ENCODE data around the gene TTC34.

Gene TTC34

GRCh38 chr1:2812939-2813653, 11.6 kb upstream of the TTC34 start:
- no peak for DNase-seq (ENCODE audit: low read depth in 3 of 3, low spot score in 1 of 3)

- DNase-seq (ENCODE audit: low read depth in 3 of 3, low spot score in 1 of 3), result no peak
Observed at GRCh38 chr1:2812136-2812535, 10.6 kb upstream of the TTC34 start.

GRCh38 chr1:2811533-2811918, 10.0 kb upstream of the TTC34 start:
- no peak for DNase-seq (ENCODE audit: low read depth in 3 of 3, low spot score in 1 of 3)

- DNase-seq (ENCODE audit: low read depth in 3 of 3, low spot score in 1 of 3), result no peak
Observed at GRCh38 chr1:2810899-2811532, 9.5 kb upstream of the TTC34 start.

- no peak for DNase-seq (ENCODE audit: low read depth in 3 of 3, low spot score in 1 of 3)
Observed at GRCh38 chr1:2810281-2810680, 8.8 kb upstream of the TTC34 start.

- DNase-seq (ENCODE audit: low read depth in 3 of 3, low spot score in 1 of 3), result no peak
Observed at GRCh38 chr1:2809656-2810055, 8.2 kb upstream of the TTC34 start.

- DNase-seq (ENCODE audit: low read depth in 3 of 3, low spot score in 1 of 3), result no peak
Observed at GRCh38 chr1:2808831-2809605, 7.5 kb upstream of the TTC34 start.

- DNase-seq (ENCODE audit: low read depth in 3 of 3, low spot score in 1 of 3), result no peak
Observed at GRCh38 chr1:2808386-2808705, 6.9 kb upstream of the TTC34 start.

GRCh38 chr1:2807678-2808385, 6.3 kb upstream of the TTC34 start:
- no peak for DNase-seq (ENCODE audit: low read depth in 3 of 3, low spot score in 1 of 3)

GRCh38 chr1:2807036-2807435, 5.5 kb upstream of the TTC34 start:
- DNase-seq (ENCODE audit: low read depth in 3 of 3, low spot score in 1 of 3), result no peak

GRCh38 chr1:2806591-2806990, 5.1 kb upstream of the TTC34 start:
- DNase-seq (ENCODE audit: low read depth in 3 of 3, low spot score in 1 of 3), result no peak

- no peak for DNase-seq (ENCODE audit: low read depth in 3 of 3, low spot score in 1 of 3)
Observed at GRCh38 chr1:2805801-2806430, 4.4 kb upstream of the TTC34 start.

GRCh38 chr1:2804628-2805351, 3.3 kb upstream of the TTC34 start:
- no peak for DNase-seq (ENCODE audit: low read depth in 3 of 3, low spot score in 1 of 3)

GRCh38 chr1:2803931-2804627, 2.6 kb upstream of the TTC34 start:
- no peak for DNase-seq (ENCODE audit: low read depth in 3 of 3, low spot score in 1 of 3)

GRCh38 chr1:2803086-2803930, 1.8 kb upstream of the TTC34 start:
- no peak for DNase-seq (ENCODE audit: low read depth in 3 of 3, low spot score in 1 of 3)

GRCh38 chr1:2802421-2802961, 998 bp upstream of the TTC34 start:
- DNase-seq (ENCODE audit: low read depth in 3 of 3, low spot score in 1 of 3), result no peak

- no peak for DNase-seq (ENCODE audit: low read depth in 3 of 3, low spot score in 1 of 3)
Observed at GRCh38 chr1:2801046-2801445, 447 bp downstream of the TTC34 start.

GRCh38 chr1:2800664-2801045, 838 bp downstream of the TTC34 start:
- DNase-seq (ENCODE audit: low read depth in 3 of 3, low spot score in 1 of 3), result no peak
